H1 (cell line): ENCODE measurements around the gene ARID3B. TPM values are rescaled to one million over a fixed set of nuclear protein-coding genes. Genes with fewer than 3 reads are reported as not detected.

ENCODE experiments used
- KDM1A ChIP-seq: fragments of 200-600, 300-600 bp; sonication (generic); IDR thresholded peaks from 2 replicates; pipeline ENCODE4 v1.7.1; 2016; ENCODE audit warnings: mild to moderate bottlenecking, low read length, borderline replicate concordance
- NRF1 ChIP-seq: IDR thresholded peaks from 2 replicates; pipeline ENCODE4 v1.6.1; 2011; ENCODE audit warnings: mild to moderate bottlenecking, low read depth, low read length, improper control_type of control experiment
- polyA plus RNA-seq, 7 experiments: library from polyadenylated mRNA; depleted of rRNA in 3 of 7; stranded (reverse) in 5 of 7; unstranded in 2 of 7; fragments of >200 nt in 5 of 7; fragments of 200-250 nt in 2 of 7; gene quantifications; 1 replicate in 5 of 7; 2 replicates in 1 of 7; 4 replicates in 1 of 7; pipeline versions ENCODE4 v1.2.1 to v1.2.3, GENCODE V29; 2011 to 2013; ENCODE audit warnings: missing spikeins in 2 of 7, mixed read lengths in 2 of 7
- total RNA-seq: library from RNA; stranded (reverse); fragmentation: NEBNext Ultra II Directional; extraction: Animal tissue kit (Norgen Biotek cat#: 25700); gene quantifications from 2 replicates; pipeline ENCODE4 v1.2.1, GENCODE V29; 2021
- TF ChIP-seq, protein P1 (sequence below): IDR thresholded peaks from 2 replicates; pipeline ENCODE4 v1.6.1; 2012; ENCODE audit warnings: inconsistent platforms

The ARID3B gene
- total and polyA plus RNA-seq, 2 of the 8 experiments (the other 6 are each of a cell fraction or from before 2014, with no cell fraction given): 81.0 to 115 TPM

DNA sequence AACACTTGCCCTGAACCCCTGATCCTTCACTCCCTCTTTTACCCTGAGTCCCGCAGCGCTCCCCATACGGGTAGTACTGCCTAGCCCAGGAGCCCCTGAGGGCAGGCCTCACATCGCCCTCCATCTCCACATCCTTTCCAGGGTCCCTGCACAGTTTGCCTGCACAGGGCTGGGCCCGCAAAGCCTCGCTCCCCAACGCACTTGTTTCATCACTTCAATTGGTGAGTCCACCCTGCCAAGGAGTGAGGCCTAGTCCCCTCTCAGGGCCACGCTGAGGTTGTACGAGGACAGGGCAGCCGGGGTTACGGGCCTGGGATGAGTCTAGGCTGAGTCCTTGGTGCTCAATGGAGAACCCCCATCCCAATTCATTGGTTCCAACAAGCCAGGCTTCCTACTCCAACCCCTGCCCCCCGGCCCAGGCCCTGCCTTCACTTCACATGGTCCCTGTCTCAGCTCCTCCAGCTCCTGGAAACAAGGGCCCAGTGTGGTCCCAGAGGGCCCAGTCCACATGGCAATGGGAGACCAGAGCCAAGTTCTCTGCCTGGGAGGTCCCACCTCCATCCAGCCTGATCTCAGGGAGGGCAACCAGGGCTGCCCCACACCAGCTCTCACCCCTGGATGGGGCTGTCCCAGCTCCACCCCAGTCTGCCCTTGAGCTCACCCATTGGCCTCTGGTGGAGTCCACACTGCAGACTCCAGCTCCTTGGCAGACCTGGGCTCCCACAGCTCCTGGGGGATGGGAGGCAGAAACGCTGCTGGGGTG, 62.2 kb downstream of the ARID3B start (continued):
- TF ChIP-seq, protein P1, sequence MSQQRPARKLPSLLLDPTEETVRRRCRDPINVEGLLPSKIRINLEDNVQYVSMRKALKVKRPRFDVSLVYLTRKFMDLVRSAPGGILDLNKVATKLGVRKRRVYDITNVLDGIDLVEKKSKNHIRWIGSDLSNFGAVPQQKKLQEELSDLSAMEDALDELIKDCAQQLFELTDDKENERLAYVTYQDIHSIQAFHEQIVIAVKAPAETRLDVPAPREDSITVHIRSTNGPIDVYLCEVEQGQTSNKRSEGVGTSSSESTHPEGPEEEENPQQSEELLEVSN: no peak
- TF ChIP-seq KDM1A: no peak
- no peak for TF ChIP-seq NRF1
